Measurements from ENCODE around the gene JMJD6.

GRCh38 chr17:76720941-76721340 is 5.5 kb downstream of the JMJD6 start:
- TF ChIP-seq EP300 (IDR thresholded peaks at IDR 0.05; ENCODE audit: borderline replicate concordance) (no peak), MAX (IDR thresholded peaks at IDR 0.05) (no peak), REST (IDR thresholded peaks at IDR 0.05; ENCODE audit: low read depth) (no peak), ZBTB7A (IDR thresholded peaks at IDR 0.05; ENCODE audit: low read depth) (no peak), CEBPB (IDR thresholded peaks at IDR 0.05) (no peak), RAD21 (IDR thresholded peaks at IDR 0.05; ENCODE audit: low read depth) (no peak), FOXM1 (IDR thresholded peaks at IDR 0.05; ENCODE audit: borderline replicate concordance, low read depth) (no peak)

All from Ishikawa (cell line).